ENCODE data around the gene MECP2.

The MECP2 gene

DNA sequence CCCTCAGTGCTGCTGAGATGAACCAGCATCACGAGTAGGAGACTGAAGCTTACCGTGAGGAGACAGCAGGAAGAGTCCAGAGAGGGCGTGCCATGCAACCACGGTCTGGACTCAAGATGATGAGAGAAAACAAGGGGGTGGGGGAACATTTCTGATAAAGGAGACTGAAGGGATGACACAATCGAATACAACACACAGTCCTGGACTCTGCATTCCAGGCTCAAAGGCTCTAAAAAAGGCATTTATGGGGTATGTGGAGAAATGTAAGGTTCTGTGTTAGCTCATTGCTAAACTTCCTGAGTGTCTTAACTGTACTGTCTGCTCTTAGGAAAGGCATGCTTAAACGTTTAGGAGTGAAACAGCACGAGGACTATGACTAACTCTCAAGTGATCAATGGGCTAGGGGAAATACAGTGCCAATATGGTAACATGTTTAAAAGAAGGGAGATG is 57.2 kb downstream of the MECP2 start:
- H3K4me3 ChIP-seq (replicated peaks; ENCODE audit: low read depth, low read length): no peak overlapping the region
- DNase-seq (ENCODE audit: low read depth): peak; percentile 93
- TF ChIP-seq, protein P1, sequence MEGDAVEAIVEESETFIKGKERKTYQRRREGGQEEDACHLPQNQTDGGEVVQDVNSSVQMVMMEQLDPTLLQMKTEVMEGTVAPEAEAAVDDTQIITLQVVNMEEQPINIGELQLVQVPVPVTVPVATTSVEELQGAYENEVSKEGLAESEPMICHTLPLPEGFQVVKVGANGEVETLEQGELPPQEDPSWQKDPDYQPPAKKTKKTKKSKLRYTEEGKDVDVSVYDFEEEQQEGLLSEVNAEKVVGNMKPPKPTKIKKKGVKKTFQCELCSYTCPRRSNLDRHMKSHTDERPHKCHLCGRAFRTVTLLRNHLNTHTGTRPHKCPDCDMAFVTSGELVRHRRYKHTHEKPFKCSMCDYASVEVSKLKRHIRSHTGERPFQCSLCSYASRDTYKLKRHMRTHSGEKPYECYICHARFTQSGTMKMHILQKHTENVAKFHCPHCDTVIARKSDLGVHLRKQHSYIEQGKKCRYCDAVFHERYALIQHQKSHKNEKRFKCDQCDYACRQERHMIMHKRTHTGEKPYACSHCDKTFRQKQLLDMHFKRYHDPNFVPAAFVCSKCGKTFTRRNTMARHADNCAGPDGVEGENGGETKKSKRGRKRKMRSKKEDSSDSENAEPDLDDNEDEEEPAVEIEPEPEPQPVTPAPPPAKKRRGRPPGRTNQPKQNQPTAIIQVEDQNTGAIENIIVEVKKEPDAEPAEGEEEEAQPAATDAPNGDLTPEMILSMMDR (IDR thresholded peaks at IDR 0.05; ENCODE audit: low read length, missing control alignments): no peak

DNA sequence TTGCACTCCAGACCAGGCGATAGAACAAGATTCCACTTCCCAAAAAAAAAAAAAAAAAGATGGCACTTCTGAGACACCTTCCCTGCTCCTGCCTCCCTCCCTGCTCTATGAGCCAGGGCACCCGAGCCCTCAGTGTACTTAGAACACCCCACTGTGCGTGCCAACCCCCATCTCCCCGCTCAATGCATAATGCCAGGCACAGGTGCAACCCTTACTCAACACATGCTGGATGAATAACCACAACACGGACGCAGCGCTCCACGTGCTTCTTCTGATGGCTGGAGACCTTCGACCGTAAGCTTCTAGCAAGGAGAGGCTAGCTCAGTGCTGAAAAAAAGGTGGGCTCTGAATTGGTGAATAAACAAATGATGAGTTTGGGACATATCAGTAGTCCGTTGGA is 57.9 kb downstream of the MECP2 start:
- TF ChIP-seq, protein P1 (IDR thresholded peaks at IDR 0.05; ENCODE audit: low read length, missing control alignments): no peak
- no peak for DNase-seq (ENCODE audit: low read depth)
- no peak overlapping the region for H3K4me3 ChIP-seq (replicated peaks; ENCODE audit: low read depth, low read length)

- no peak overlapping the region for H3K4me3 ChIP-seq (replicated peaks; ENCODE audit: low read depth, low read length)
- DNase-seq (ENCODE audit: low read depth): no peak
- TF ChIP-seq, protein P1 (IDR thresholded peaks at IDR 0.05; ENCODE audit: low read length, missing control alignments): no peak
Measured at GRCh38 chrX:154038656-154039055, 58.9 kb downstream of the MECP2 start.

- no peak overlapping the region for H3K4me3 ChIP-seq (replicated peaks; ENCODE audit: low read depth, low read length)
- TF ChIP-seq, protein P1 (IDR thresholded peaks at IDR 0.05; ENCODE audit: low read length, missing control alignments): no peak
- DNase-seq (ENCODE audit: low read depth): no peak
Measured at GRCh38 chrX:154037754-154038153, 59.8 kb downstream of the MECP2 start.

DNA sequence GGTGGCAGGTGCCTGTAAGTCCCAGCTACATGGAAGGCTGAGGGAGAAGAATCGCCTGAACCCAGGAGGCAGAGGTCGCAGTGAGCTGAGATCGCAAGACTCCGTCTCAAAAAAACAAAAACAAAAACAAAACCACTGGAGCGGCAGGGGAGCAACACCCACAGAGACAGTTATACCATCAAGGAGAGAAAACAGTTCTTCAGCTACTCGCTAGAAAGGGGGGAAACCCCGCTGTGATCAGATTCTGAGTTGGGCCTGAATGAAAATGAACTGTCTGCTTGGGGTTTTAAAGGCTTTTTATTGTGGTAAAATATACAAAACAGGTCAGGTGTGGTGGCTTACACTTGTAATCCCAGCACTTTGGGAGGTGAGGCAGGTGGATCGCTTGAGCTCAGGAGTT is 61.0 kb downstream of the MECP2 start:
- no peak overlapping the region for H3K4me3 ChIP-seq (replicated peaks; ENCODE audit: low read depth, low read length)
- DNase-seq (ENCODE audit: low read depth): no peak
- TF ChIP-seq, protein P1 (IDR thresholded peaks at IDR 0.05; ENCODE audit: low read length, missing control alignments): no peak

DNA sequence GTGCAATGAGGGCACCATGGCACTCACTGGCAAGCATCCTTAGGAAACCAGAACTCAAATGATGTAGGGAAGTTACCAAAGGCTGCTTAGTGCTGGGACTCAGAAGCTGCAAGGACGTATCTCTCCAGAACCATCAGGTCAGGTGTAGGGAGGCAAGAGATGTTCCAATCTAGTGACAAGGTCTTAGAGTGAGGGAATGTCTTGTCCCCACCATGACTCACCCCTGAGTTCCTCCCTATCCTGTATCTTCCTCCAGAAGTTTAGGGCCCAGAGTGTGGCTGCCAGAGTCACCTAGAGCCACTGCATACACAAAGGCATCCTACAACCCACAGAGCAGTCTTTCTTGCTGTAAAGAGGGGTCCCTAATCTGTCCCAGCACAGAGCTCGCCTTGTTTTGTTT is 63.7 kb downstream of the MECP2 start:
- H3K4me3 ChIP-seq (replicated peaks; ENCODE audit: low read depth, low read length): no peak overlapping the region
- TF ChIP-seq, protein P1 (IDR thresholded peaks at IDR 0.05; ENCODE audit: low read length, missing control alignments): no peak
- no peak for DNase-seq (ENCODE audit: low read depth)

GRCh38 chrX:154032653-154033052 is 64.9 kb downstream of the MECP2 start:
- H3K4me3 ChIP-seq (replicated peaks; ENCODE audit: low read depth, low read length): no peak overlapping the region
- TF ChIP-seq, protein P1 (IDR thresholded peaks at IDR 0.05; ENCODE audit: low read length, missing control alignments): no peak
- DNase-seq (ENCODE audit: low read depth): no peak
